HL-60 (cell line): ENCODE data around the gene JMJD1C.

ENCODE experiments used
- DNase-seq, 2 experiments: peaks; one replicate each; pipeline ENCODE4 v3.0.0-alpha.2; 2010 to 2020; ENCODE audit warnings: low read depth in 1 of 2, low spot score in 1 of 2
- H3K27ac ChIP-seq: fragments of 250-450 bp; sonication (Bioruptor Pico); replicated peaks from 2 replicates; pipeline ENCODE4 v1.5.1; 2020; ENCODE audit warnings: mild to moderate bottlenecking, moderate library complexity
- H3K27me3 ChIP-seq: fragments of 250-450 bp; sonication (Bioruptor Pico); 2 replicates; pipeline ENCODE4 v1.5.1; 2021; ENCODE audit warnings: mild to moderate bottlenecking, moderate library complexity; ENCODE audit not compliant: insufficient read depth, poor library complexity, severe bottlenecking
- H3K4me3 ChIP-seq: replicated peaks from 2 replicates; pipeline ENCODE4 v1.5.1; 2011; ENCODE audit warnings: mild to moderate bottlenecking, control low read depth, low read length; ENCODE audit not compliant: insufficient read depth
- CTCF ChIP-seq: IDR thresholded peaks from one replicate; pipeline ENCODE4 v1.5.1; 2011; ENCODE audit warnings: low read length, control low read depth, inconsistent platforms; ENCODE audit not compliant: insufficient read depth
- GABPA ChIP-seq: IDR thresholded peaks from 2 replicates; pipeline ENCODE4 v1.6.1; 2012; ENCODE audit warnings: low read depth
- POLR2AphosphoS5 ChIP-seq: IDR thresholded peaks from 2 replicates; pipeline ENCODE4 v1.6.1; 2012; ENCODE audit warnings: low read depth
- SPI1 ChIP-seq: IDR thresholded peaks from 2 replicates; pipeline ENCODE4 v1.6.1; 2012; ENCODE audit warnings: low read depth, mild to moderate bottlenecking, borderline replicate concordance
- TF ChIP-seq, protein P1 (sequence below): IDR thresholded peaks from 2 replicates; pipeline ENCODE4 v1.6.1; 2012; ENCODE audit warnings: low read depth; ENCODE audit not compliant: insufficient replicate concordance

JMJD1C gene

GRCh38 chr10:63478564-63478963, 12.8 kb upstream of the JMJD1C start:
- no peak overlapping the region for H3K4me3 ChIP-seq
- no peak overlapping the region for H3K27ac ChIP-seq
- no peaks in the 10 kb centered on the region for H3K27me3 ChIP-seq
- DNase-seq = no peak
- no peak for TF ChIP-seq GABPA
- TF ChIP-seq, protein P1, sequence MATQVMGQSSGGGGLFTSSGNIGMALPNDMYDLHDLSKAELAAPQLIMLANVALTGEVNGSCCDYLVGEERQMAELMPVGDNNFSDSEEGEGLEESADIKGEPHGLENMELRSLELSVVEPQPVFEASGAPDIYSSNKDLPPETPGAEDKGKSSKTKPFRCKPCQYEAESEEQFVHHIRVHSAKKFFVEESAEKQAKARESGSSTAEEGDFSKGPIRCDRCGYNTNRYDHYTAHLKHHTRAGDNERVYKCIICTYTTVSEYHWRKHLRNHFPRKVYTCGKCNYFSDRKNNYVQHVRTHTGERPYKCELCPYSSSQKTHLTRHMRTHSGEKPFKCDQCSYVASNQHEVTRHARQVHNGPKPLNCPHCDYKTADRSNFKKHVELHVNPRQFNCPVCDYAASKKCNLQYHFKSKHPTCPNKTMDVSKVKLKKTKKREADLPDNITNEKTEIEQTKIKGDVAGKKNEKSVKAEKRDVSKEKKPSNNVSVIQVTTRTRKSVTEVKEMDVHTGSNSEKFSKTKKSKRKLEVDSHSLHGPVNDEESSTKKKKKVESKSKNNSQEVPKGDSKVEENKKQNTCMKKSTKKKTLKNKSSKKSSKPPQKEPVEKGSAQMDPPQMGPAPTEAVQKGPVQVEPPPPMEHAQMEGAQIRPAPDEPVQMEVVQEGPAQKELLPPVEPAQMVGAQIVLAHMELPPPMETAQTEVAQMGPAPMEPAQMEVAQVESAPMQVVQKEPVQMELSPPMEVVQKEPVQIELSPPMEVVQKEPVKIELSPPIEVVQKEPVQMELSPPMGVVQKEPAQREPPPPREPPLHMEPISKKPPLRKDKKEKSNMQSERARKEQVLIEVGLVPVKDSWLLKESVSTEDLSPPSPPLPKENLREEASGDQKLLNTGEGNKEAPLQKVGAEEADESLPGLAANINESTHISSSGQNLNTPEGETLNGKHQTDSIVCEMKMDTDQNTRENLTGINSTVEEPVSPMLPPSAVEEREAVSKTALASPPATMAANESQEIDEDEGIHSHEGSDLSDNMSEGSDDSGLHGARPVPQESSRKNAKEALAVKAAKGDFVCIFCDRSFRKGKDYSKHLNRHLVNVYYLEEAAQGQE = no peak

DNA sequence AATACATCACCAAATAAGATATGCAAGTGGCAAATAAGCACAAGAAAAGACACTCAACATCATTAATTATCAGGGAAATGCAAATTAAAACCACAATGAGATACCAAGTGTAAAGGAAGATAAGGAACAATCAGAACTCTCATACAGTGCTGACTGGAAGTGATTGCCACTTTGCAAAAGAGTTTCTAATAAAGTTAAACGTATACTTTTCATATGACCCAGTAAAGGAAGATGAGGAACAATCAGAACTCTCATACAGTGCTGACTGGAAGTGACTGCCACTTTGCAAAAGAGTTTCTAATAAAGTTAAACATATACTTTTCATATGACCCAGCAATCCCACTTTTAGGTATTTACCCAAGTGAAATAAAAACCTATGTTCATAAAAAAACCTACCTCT, 12.2 kb upstream of the JMJD1C start:
- no peaks in the 10 kb centered on the region for H3K27me3 ChIP-seq
- H3K27ac ChIP-seq = no peak overlapping the region
- DNase-seq = no peak
- TF ChIP-seq CTCF (no peak), POLR2AphosphoS5 (no peak), GABPA (no peak), SPI1 (no peak)
- TF ChIP-seq, protein P1 = no peak
- H3K4me3 ChIP-seq = no peak overlapping the region

DNA sequence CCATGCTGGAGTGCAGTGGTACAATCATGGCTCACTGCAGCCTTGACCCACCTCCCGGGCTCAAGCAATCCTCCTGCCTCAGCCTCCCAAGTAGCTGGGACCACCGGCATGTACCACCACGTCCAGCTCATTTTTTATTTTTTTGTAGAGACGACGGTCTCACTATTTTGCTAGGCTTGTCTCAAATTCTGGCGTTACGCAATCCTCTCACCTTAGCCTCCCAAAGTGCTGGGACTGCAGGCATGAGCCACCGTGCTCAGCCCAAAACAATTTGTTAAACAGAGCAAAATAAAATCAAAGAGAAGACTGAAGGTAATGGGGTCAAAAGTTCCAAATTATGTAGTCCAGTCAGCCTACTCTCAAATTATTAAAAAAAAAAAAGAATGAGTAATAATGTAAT, 8.7 kb upstream of the JMJD1C start:
- no peak overlapping the region for H3K4me3 ChIP-seq
- no peak for DNase-seq
- H3K27ac ChIP-seq = no peak overlapping the region
- H3K27me3 ChIP-seq = no peaks in the 10 kb centered on the region
- TF ChIP-seq GABPA (no peak), POLR2AphosphoS5 (no peak), SPI1 (no peak), CTCF (no peak)
- TF ChIP-seq, protein P1 = no peak

DNA sequence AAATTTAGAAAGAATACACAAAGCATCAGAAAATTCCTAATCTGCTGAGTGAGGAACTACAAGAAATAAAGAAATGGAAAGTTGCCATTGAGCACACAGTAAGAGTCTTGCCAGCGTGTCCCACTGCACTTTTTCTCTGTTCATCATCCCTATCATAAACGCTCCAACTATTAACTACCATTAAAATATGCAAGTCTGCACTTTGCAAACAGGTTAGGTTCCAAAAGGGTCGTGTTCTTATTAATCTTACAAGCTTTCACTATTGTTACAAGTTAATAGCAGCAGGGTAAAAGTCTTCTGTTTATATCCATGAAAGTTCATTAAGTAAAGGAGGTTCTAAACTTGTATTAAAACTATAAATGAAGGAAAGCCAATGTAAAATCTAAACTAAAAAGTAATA, 5.2 kb upstream of the JMJD1C start:
- H3K27me3 ChIP-seq = no peaks in the 10 kb centered on the region
- TF ChIP-seq SPI1 (no peak), GABPA (no peak), POLR2AphosphoS5 (no peak), CTCF (no peak)
- TF ChIP-seq, protein P1 = no peak
- no peak overlapping the region for H3K27ac ChIP-seq
- no peak for DNase-seq
- H3K4me3 ChIP-seq = no peak overlapping the region
